H1 (cell line): ENCODE results near the gene ARPP19. TPM values are rescaled to one million over a fixed set of nuclear protein-coding genes. Genes with fewer than 3 reads are reported as not detected.

Experiments
- CTCF ChIA-PET: fragments of 300-600 bp; sonication (Branson Sonifier 250); formaldehyde crosslinking; loops from one replicate; lab custom pipeline; 2021; ENCODE audit not compliant: partially characterized antibody; lab: Charles Lee
- POLR2A ChIA-PET: fragments of 300-600 bp; sonication (Branson Sonifier 250); formaldehyde crosslinking; loops from one replicate; lab custom pipeline; 2021; ENCODE audit warnings: inconsistent platforms; ENCODE audit not compliant: partially characterized antibody; lab: Charles Lee
- DNase-seq, 2 experiments: peaks; one replicate each; pipeline versions ENCODE4 v3.0.0 to v3.0.0-alpha.2; 2010 to 2022; ENCODE audit warnings: low spot score in 2 of 2, low read depth in 1 of 2, mixed read lengths in 1 of 2
- FAIRE-seq: peaks from 2 replicates; lab custom pipeline; 2011; peaks lifted over from hg19 to GRCh38; lab: Jason Lieb, UNC
- H2AFZ ChIP-seq: 2 replicates; pipeline ENCODE4 v1.8.1; 2012; ENCODE audit warnings: low read length, inconsistent platforms
- H2AK5ac ChIP-seq: 2 replicates; pipeline ENCODE4 v1.6.1; 2013; ENCODE audit warnings: low read depth, low read length
- H2BK120ac ChIP-seq: replicated peaks from 2 replicates; pipeline ENCODE3; 2013; ENCODE audit warnings: low read depth, low read length, inconsistent platforms
- H2BK12ac ChIP-seq: 2 replicates; pipeline ENCODE4 v1.6.1; 2013; ENCODE audit warnings: low read depth, low read length
- H2BK15ac ChIP-seq: 2 replicates; pipeline ENCODE4 v1.6.1; 2013; ENCODE audit warnings: low read length
- H2BK20ac ChIP-seq: 2 replicates; pipeline ENCODE4 v1.6.1; 2013; ENCODE audit warnings: low read length
- H2BK5ac ChIP-seq: 2 replicates; pipeline ENCODE4 v1.6.1; 2013; ENCODE audit warnings: low read depth, low read length
- H3K14ac ChIP-seq: 2 replicates; pipeline ENCODE4 v1.6.1; 2013; ENCODE audit warnings: inconsistent platforms; ENCODE audit not compliant: insufficient read length
- H3K18ac ChIP-seq: 2 replicates; pipeline ENCODE4 v1.6.1; 2013; ENCODE audit warnings: low read length; ENCODE audit errors: extremely low read depth
- H3K23ac ChIP-seq: 2 replicates; pipeline ENCODE4 v1.6.1; 2013; ENCODE audit warnings: inconsistent platforms; ENCODE audit not compliant: insufficient read length
- H3K23me2 ChIP-seq: 2 replicates; pipeline ENCODE4 v1.6.1; 2013; ENCODE audit warnings: low read depth, low read length
- H3K27ac ChIP-seq: 2 replicates; pipeline ENCODE4 v1.6.1; 2011; ENCODE audit warnings: low read depth, low read length, inconsistent platforms
- H3K27me3 ChIP-seq, 4 experiments: replicated peaks in 1 of 4; 1 replicate in 1 of 4; 2 replicates in 3 of 4; pipeline versions ENCODE4 v1.6.1 to v1.8.1; 2011 to 2013; ENCODE audit warnings: low read length in 3 of 4, mild to moderate bottlenecking in 3 of 4, inconsistent platforms in 2 of 4, mixed read lengths in 2 of 4, moderate library complexity in 1 of 4; ENCODE audit not compliant: control insufficient read depth in 3 of 4, insufficient read depth in 3 of 4; ENCODE audit errors: extremely low read depth in 1 of 4
- H3K36me3 ChIP-seq, 4 experiments: 2 replicates each; pipeline versions ENCODE4 v1.6.1 to v1.8.1; 2011 to 2013; ENCODE audit warnings: mild to moderate bottlenecking in 4 of 4, low read length in 3 of 4, moderate library complexity in 2 of 4, control low read depth in 1 of 4, inconsistent platforms in 1 of 4; ENCODE audit not compliant: insufficient read depth in 4 of 4, control insufficient read depth in 2 of 4
- H3K4ac ChIP-seq: replicated peaks from 2 replicates; pipeline ENCODE3; 2013; ENCODE audit warnings: low read length, low read depth, mixed read lengths, inconsistent platforms; ENCODE audit not compliant: insufficient read length
- H3K4me1 ChIP-seq, 4 experiments: replicated peaks in 1 of 4; 1 replicate in 1 of 4; 2 replicates in 3 of 4; pipeline versions ENCODE4 v1.6.1 to v1.8.1; 2011 to 2013; ENCODE audit warnings: low read length in 3 of 4, inconsistent platforms in 2 of 4, mixed read lengths in 1 of 4; ENCODE audit not compliant: insufficient read depth in 4 of 4, control insufficient read depth in 3 of 4
- H3K4me2 ChIP-seq, 2 experiments: 2 replicates each; pipeline versions ENCODE4 v1.6.1 to v1.8.1; 2011 to 2013; ENCODE audit warnings: low read depth in 2 of 2, low read length in 2 of 2, control low read depth in 1 of 2, inconsistent platforms in 1 of 2, mild to moderate bottlenecking in 1 of 2; ENCODE audit not compliant: insufficient read depth in 1 of 2
- H3K4me3 ChIP-seq, 4 experiments: fragments of 200-600, 300-600 bp in 1 of 4; sonication (generic), shearing (Covaris generic), sonication (Bioruptor Twin) in 1 of 4; 2 replicates each; pipeline versions ENCODE4 v1.5.1 to v1.8.1; 2011 to 2016; ENCODE audit warnings: low read length in 4 of 4, low read depth in 3 of 4, control low read depth in 2 of 4, inconsistent platforms in 2 of 4, mild to moderate bottlenecking in 2 of 4, mixed read lengths in 1 of 4, moderate library complexity in 1 of 4; ENCODE audit not compliant: insufficient read depth in 2 of 4; ENCODE audit errors: extremely low read depth in 1 of 4
- H3K56ac ChIP-seq: replicated peaks from 2 replicates; pipeline ENCODE3; 2013; ENCODE audit warnings: low read depth, mild to moderate bottlenecking, mixed read lengths, low read length, inconsistent platforms; ENCODE audit not compliant: insufficient read length
- H3K79me1 ChIP-seq: 2 replicates; pipeline ENCODE4 v1.6.1; 2013; ENCODE audit warnings: low read depth, low read length, control low read depth
- H3K79me2 ChIP-seq, 2 experiments: 2 replicates each; pipeline versions ENCODE4 v1.6.1 to v1.8.1; 2012 to 2013; ENCODE audit warnings: low read length in 2 of 2, mild to moderate bottlenecking in 2 of 2, inconsistent platforms in 1 of 2; ENCODE audit not compliant: insufficient read depth in 2 of 2, control insufficient read depth in 1 of 2
- H3K9ac ChIP-seq, 4 experiments: replicated peaks in 1 of 4; 1 replicate in 1 of 4; 2 replicates in 3 of 4; pipeline versions ENCODE4 v1.6.1 to v1.8.1; 2011 to 2013; ENCODE audit warnings: low read depth in 3 of 4, low read length in 3 of 4, control low read depth in 2 of 4, mild to moderate bottlenecking in 2 of 4, moderate library complexity in 2 of 4, inconsistent platforms in 1 of 4; ENCODE audit errors: extremely low read depth in 1 of 4
- H3K9me3 ChIP-seq, 2 experiments: 2 replicates each; pipeline versions ENCODE4 v1.6.1 to v1.8.1; 2012 to 2013; ENCODE audit warnings: mild to moderate bottlenecking in 2 of 2, moderate library complexity in 2 of 2, control low read depth in 1 of 2, inconsistent platforms in 1 of 2, low read depth in 1 of 2, low read length in 1 of 2, mixed read lengths in 1 of 2; ENCODE audit not compliant: insufficient read depth in 2 of 2
- H4K20me1 ChIP-seq, 2 experiments: replicated peaks in 1 of 2; 2 replicates each; pipeline versions ENCODE3 to v1.8.1; 2011 to 2013; ENCODE audit warnings: inconsistent platforms in 2 of 2, low read length in 2 of 2, mild to moderate bottlenecking in 1 of 2; ENCODE audit not compliant: insufficient read depth in 2 of 2, control insufficient read depth in 1 of 2
- H4K5ac ChIP-seq: 2 replicates; pipeline ENCODE4 v1.6.1; 2013; ENCODE audit warnings: low read length, low read depth, mixed read lengths, inconsistent platforms; ENCODE audit not compliant: insufficient read length
- H4K8ac ChIP-seq: 2 replicates; pipeline ENCODE4 v1.8.0; 2013; ENCODE audit warnings: mild to moderate bottlenecking, moderate library complexity, low read length, inconsistent platforms; ENCODE audit not compliant: insufficient read depth; ENCODE audit errors: extremely low read depth
- H4K91ac ChIP-seq: replicated peaks from 2 replicates; pipeline ENCODE3; 2013; ENCODE audit warnings: low read length, mixed read lengths, inconsistent platforms; ENCODE audit not compliant: insufficient read length
- ASH2L ChIP-seq: fragments of 200-600, 300-600 bp; sonication (generic); IDR thresholded peaks from one replicate; pipeline ENCODE4 v1.7.1; 2017; ENCODE audit warnings: low read length
- BCL11A ChIP-seq, 2 experiments: IDR thresholded peaks; one replicate each; pipeline ENCODE4 v1.6.1; 2011; ENCODE audit warnings: low read depth in 2 of 2, low read length in 2 of 2, mild to moderate bottlenecking in 2 of 2
- CBX8 ChIP-seq: fragments of 300-800, 300-1000 bp; sonication (generic); IDR thresholded peaks from 2 replicates; pipeline ENCODE4 v1.7.1; 2016; ENCODE audit warnings: low read depth, low read length, borderline replicate concordance
- EP300 ChIP-seq, 2 experiments: IDR thresholded peaks; 1 replicate in 1 of 2; 2 replicates in 1 of 2; pipeline ENCODE4 v1.6.1; 2011 to 2012; ENCODE audit warnings: low read depth in 2 of 2, low read length in 2 of 2, mild to moderate bottlenecking in 2 of 2, borderline replicate concordance in 1 of 2, inconsistent platforms in 1 of 2, moderate library complexity in 1 of 2
- EZH2 ChIP-seq: fragments of 200-600 bp; sonication (generic); IDR thresholded peaks from 2 replicates; pipeline ENCODE4 v1.7.1; 2012; ENCODE audit warnings: low read depth, mild to moderate bottlenecking, moderate library complexity, low read length, inconsistent platforms; ENCODE audit not compliant: severe bottlenecking
- HDAC6 ChIP-seq: IDR thresholded peaks from one replicate; pipeline ENCODE4 v1.7.1; 2012; ENCODE audit warnings: low read depth, mild to moderate bottlenecking, inconsistent platforms, low read length, moderate library complexity
- RBBP5 ChIP-seq: IDR thresholded peaks from 2 replicates; pipeline ENCODE4 v1.7.1; 2012; ENCODE audit warnings: low read depth, mild to moderate bottlenecking, inconsistent platforms, low read length, moderate library complexity, borderline replicate concordance
- WGBS, 2 experiments: shearing (Covaris generic) in 1 of 2; methylation state at CpG; one replicate each; pipeline versions ENCODE4 v1.1.6 to v1.1.7; 2013 to 2015; ENCODE audit warnings: low lambda C conversion rate in 2 of 2, mixed read lengths in 2 of 2, inconsistent platforms in 1 of 2, low coverage in 1 of 2, missing lambda C conversion rate in 1 of 2; ENCODE audit not compliant: insufficient replicate concordance in 2 of 2, insufficient coverage in 1 of 2, insufficient read length in 1 of 2; ENCODE audit errors: extremely low coverage in 1 of 2, missing lambda C conversion rate in 1 of 2; 5-methylcytosine and 5-hydroxymethylcytosine counted together
- polyA plus RNA-seq, 7 experiments: library from polyadenylated mRNA; depleted of rRNA in 3 of 7; stranded (reverse) in 5 of 7; unstranded in 2 of 7; fragments of >200 nt in 5 of 7; fragments of 200-250 nt in 2 of 7; gene quantifications; 1 replicate in 5 of 7; 2 replicates in 1 of 7; 4 replicates in 1 of 7; pipeline versions ENCODE4 v1.2.1 to v1.2.3, GENCODE V29; 2011 to 2013; ENCODE audit warnings: missing spikeins in 2 of 7, mixed read lengths in 2 of 7
- total RNA-seq: library from RNA; stranded (reverse); fragmentation: NEBNext Ultra II Directional; extraction: Animal tissue kit (Norgen Biotek cat#: 25700); gene quantifications from 2 replicates; pipeline ENCODE4 v1.2.1, GENCODE V29; 2021
- TF ChIP-seq, protein P1 (sequence below): IDR thresholded peaks from 2 replicates; pipeline ENCODE4 v1.6.1; 2011; ENCODE audit warnings: low read depth, mild to moderate bottlenecking, low read length; ENCODE audit not compliant: insufficient read depth

Gene ARPP19
- total and polyA plus RNA-seq, 2 of the 8 experiments (the other 6 are each of a cell fraction or from before 2014, with no cell fraction given): 81.9 to 274 TPM

GRCh38 chr15:52518487-52519371, 50.1 kb downstream of the ARPP19 start:
- Histone ChIP-seq H4K8ac (no peak overlapping the region), H3K4me1 (peaks cover 0 to 4% (median 2%) of the 10 kb centered on the region in 4 experiments; a peak in 4 of 7 replicates), H2BK12ac (no peak overlapping the region), H3K56ac (no peak overlapping the region), H4K91ac (no peak overlapping the region), H3K18ac (no peak overlapping the region), H3K4me2 (no peak overlapping the region), H3K79me1 (no peaks in the 10 kb centered on the region; the same call in 1 of the 2 replicates), H4K5ac (no peak overlapping the region), H3K9ac (no peak overlapping the region), H3K23me2 (no peaks in the 10 kb centered on the region), H3K4me3 (no peak overlapping the region), H2BK20ac (no peak overlapping the region), H3K36me3 (no peaks in the 10 kb centered on the region), H3K27ac (no peak overlapping the region), H3K79me2 (peaks cover 4 to 32% of the 10 kb centered on the region in 2 experiments; a peak in 3 of 4 replicates), H3K9me3 (no peaks in the 10 kb centered on the region), H2BK120ac (no peak overlapping the region), H3K23ac (no peak overlapping the region), H3K27me3 (no peaks in the 10 kb centered on the region), H2AK5ac (no peak overlapping the region), H2BK5ac (no peak overlapping the region), H3K4ac (no peak overlapping the region), H2AFZ (no peak overlapping the region), H2BK15ac (no peak overlapping the region), H3K14ac (no peak overlapping the region), H4K20me1 (no peaks in the 10 kb centered on the region)
- ChIA-PET CTCF (interaction anchor here (0.5 to 1.4 kb wide), 7 partner anchors 10 to 344 kb away, joined by 3 to 4 read pairs (median 4); partner anchors contain the start of gene MYO5A), POLR2A (interaction anchor here (1.7 kb wide), 1 partner anchor 10 kb away, joined by 3 read pairs; the partner anchor contains the start of gene MYO5A)
- WGBS, 2 experiments: 78% methylated on average over 8 of the region's 8 CpGs; no CpG with 5 or more reads in 1 of the 2 experiments
- FAIRE-seq (no peak), DNase-seq (no peak)
- TF ChIP-seq, protein P1, sequence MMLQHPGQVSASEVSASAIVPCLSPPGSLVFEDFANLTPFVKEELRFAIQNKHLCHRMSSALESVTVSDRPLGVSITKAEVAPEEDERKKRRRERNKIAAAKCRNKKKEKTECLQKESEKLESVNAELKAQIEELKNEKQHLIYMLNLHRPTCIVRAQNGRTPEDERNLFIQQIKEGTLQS: no peak
- TF ChIP-seq CBX8 (no peak), EZH2 (no peak), ASH2L (no peak), EP300 (IDR thresholded peaks at IDR 0.05; ENCODE audit: borderline replicate concordance in 1 of 2, low read depth in 2 of 2, low read length in 2 of 2) (no peak), BCL11A (IDR thresholded peaks at IDR 0.05; ENCODE audit: low read depth in 2 of 2, low read length in 2 of 2) (no peak), HDAC6 (no peak), RBBP5 (no peak)
